HCT116 (cell line): ENCODE results near the gene GLDC. TPM values are rescaled to one million over a fixed set of nuclear protein-coding genes. Genes with fewer than 3 reads are reported as not detected.

Experiments
- ATAC-seq: fragments of 200-7000 bp; cut with Tn5 transposase; 2 replicates; pipeline ENCODE4 v1.9.1; 2020; ENCODE audit warnings: mild to moderate bottlenecking, moderate library complexity
- BruUV-seq: library from RNA; stranded (reverse); fragments of 400-500 nt; replicated peaks from 2 replicates; lab custom pipeline; 2021; lab: Mats Ljungman, UMichigan
- CTCF ChIA-PET: fragments of 300-600 bp; sonication (Branson Sonifier 250); formaldehyde crosslinking; loops from one replicate; lab custom pipeline; 2021; ENCODE audit warnings: antibody characterized with exemption; lab: Charles Lee
- POLR2A ChIA-PET: fragments of 300-600, 350-600 bp; sonication (Branson Sonifier 250); formaldehyde crosslinking; loops from one replicate; lab custom pipeline; 2021; ENCODE audit warnings: antibody characterized with exemption; lab: Charles Lee
- RAD21 ChIA-PET, 2 experiments: fragments of 300-600 bp; sonication (Branson Sonifier 250); formaldehyde crosslinking; loops; one replicate each; lab custom pipeline; 2023; ENCODE audit warnings: low total read pairs in 2 of 2; ENCODE audit not compliant: uncharacterized antibody in 2 of 2, unreplicated experiment in 2 of 2, low non-redundant PET in 1 of 2; lab: Charles Lee
- DNase-seq: peaks from one replicate; pipeline ENCODE4 v3.0.0-alpha.2; 2010; ENCODE audit warnings: low read depth, low spot score
- H2AFZ ChIP-seq: fragments of 200-600 bp; shearing (Covaris generic), sonication (generic); 2 replicates; pipeline ENCODE4 v1.6.1; 2017; ENCODE audit warnings: low read depth, mixed run types, mixed read lengths, antibody characterized with exemption, low read length; ENCODE audit not compliant: poor library complexity, severe bottlenecking
- H3K27ac ChIP-seq: 2 replicates; pipeline ENCODE4 v1.5.1; 2012; ENCODE audit warnings: low read depth, low read length
- H3K27me3 ChIP-seq: fragments of 200-600 bp; sonication (generic); 2 replicates; pipeline ENCODE4 v1.6.1; 2016; ENCODE audit warnings: mixed run types, low read length, mixed read lengths; ENCODE audit not compliant: insufficient read depth
- H3K36me3 ChIP-seq, 2 experiments: fragments of 200-500 bp in 1 of 2; fragments of 200-600 bp in 1 of 2; sonication (Bioruptor generic) in 1 of 2; sonication (generic) in 1 of 2; 2 replicates each; pipeline versions ENCODE4 v1.5.1 to v1.6.1; 2014 to 2016; ENCODE audit warnings: low read length in 2 of 2, inconsistent platforms in 1 of 2, mixed read lengths in 1 of 2, mixed run types in 1 of 2; ENCODE audit not compliant: insufficient read depth in 2 of 2, control insufficient read depth in 1 of 2
- H3K4me1 ChIP-seq, 2 experiments: fragments of 200-600 bp in 1 of 2; sonication (generic) in 1 of 2; 2 replicates each; pipeline versions ENCODE4 v1.5.1 to v1.6.1; 2012 to 2017; ENCODE audit warnings: low read length in 2 of 2, inconsistent platforms in 1 of 2, mild to moderate bottlenecking in 1 of 2, mixed read lengths in 1 of 2, mixed run types in 1 of 2, moderate library complexity in 1 of 2; ENCODE audit not compliant: insufficient read depth in 2 of 2, control insufficient read depth in 1 of 2
- H3K4me2 ChIP-seq: fragments of 200-600 bp; sonication (generic); 2 replicates; pipeline ENCODE4 v1.6.1; 2017; ENCODE audit warnings: mixed run types, low read length, mixed read lengths
- H3K4me3 ChIP-seq, 2 experiments: fragments of 200-600 bp in 1 of 2; sonication (generic) in 1 of 2; replicated peaks in 1 of 2; 2 replicates each; pipeline ENCODE4 v1.5.1; 2011 to 2016; ENCODE audit warnings: low read length in 2 of 2, control low read depth in 1 of 2, low read depth in 1 of 2, mild to moderate bottlenecking in 1 of 2, mixed read lengths in 1 of 2, mixed run types in 1 of 2
- H3K79me2 ChIP-seq: fragments of 200-600 bp; sonication (generic); 2 replicates; pipeline ENCODE4 v1.6.1; 2017; ENCODE audit warnings: mild to moderate bottlenecking, mixed run types, low read length, moderate library complexity, mixed read lengths; ENCODE audit not compliant: insufficient read depth
- H3K9ac ChIP-seq: fragments of 200-600 bp; sonication (generic); 2 replicates; pipeline ENCODE4 v1.6.1; 2016; ENCODE audit warnings: low read length, mixed read lengths
- H3K9me2 ChIP-seq: fragments of 200-600 bp; sonication (generic), shearing (Covaris generic); 2 replicates; pipeline ENCODE4 v1.6.1; 2017; ENCODE audit warnings: mixed run types, mild to moderate bottlenecking, moderate library complexity; ENCODE audit not compliant: insufficient read depth
- H3K9me3 ChIP-seq, 2 experiments: fragments of 200-500 bp in 1 of 2; fragments of 200-600 bp in 1 of 2; sonication (Bioruptor generic) in 1 of 2; sonication (generic) in 1 of 2; 2 replicates each; pipeline ENCODE4 v1.6.1; 2014 to 2017; ENCODE audit warnings: low read length in 2 of 2, mixed read lengths in 2 of 2, inconsistent platforms in 1 of 2, low read depth in 1 of 2, mild to moderate bottlenecking in 1 of 2, mixed run types in 1 of 2, moderate library complexity in 1 of 2; ENCODE audit not compliant: control insufficient read depth in 1 of 2, insufficient read depth in 1 of 2
- H4K20me1 ChIP-seq: fragments of 200-600 bp; sonication (generic), shearing (Covaris generic); 2 replicates; pipeline ENCODE4 v1.6.1; 2017; ENCODE audit warnings: mixed run types, mild to moderate bottlenecking, moderate library complexity; ENCODE audit not compliant: insufficient read depth
- CEBPB ChIP-seq: IDR thresholded peaks from 2 replicates; pipeline ENCODE4 v1.6.1; 2012; ENCODE audit warnings: low read depth
- ELF1 ChIP-seq: IDR thresholded peaks from 2 replicates; pipeline ENCODE4 v1.6.1; 2012; ENCODE audit warnings: low read depth, borderline replicate concordance
- EZH2 ChIP-seq: fragments of 200-600 bp; sonication (generic); IDR thresholded peaks from 2 replicates; pipeline ENCODE4 v1.6.1; 2017; ENCODE audit warnings: antibody characterized with exemption, mixed run types
- JUND ChIP-seq: IDR thresholded peaks from 2 replicates; pipeline ENCODE4 v1.6.1; 2012
- POLR2AphosphoS5 ChIP-seq: IDR thresholded peaks from 2 replicates; pipeline ENCODE4 v1.6.1; 2011; ENCODE audit warnings: mild to moderate bottlenecking, low read depth, low read length, moderate library complexity
- SIN3A ChIP-seq: IDR thresholded peaks from 2 replicates; pipeline ENCODE4 v1.6.1; 2012; ENCODE audit warnings: low read depth
- SP1 ChIP-seq: IDR thresholded peaks from 2 replicates; pipeline ENCODE4 v1.6.1; 2012; ENCODE audit warnings: low read depth
- SRF ChIP-seq: IDR thresholded peaks from 2 replicates; pipeline ENCODE4 v1.6.1; 2012; ENCODE audit warnings: low read depth
- TCF7L2 ChIP-seq: IDR thresholded peaks from 2 replicates; pipeline ENCODE4 v1.7.0; 2011; ENCODE audit warnings: borderline replicate concordance, inconsistent platforms; ENCODE audit not compliant: insufficient read depth, insufficient read length; ENCODE audit errors: extremely low read depth
- YY1 ChIP-seq: IDR thresholded peaks from 2 replicates; pipeline ENCODE4 v1.6.1; 2011; ENCODE audit warnings: low read length, low read depth, moderate library complexity, mild to moderate bottlenecking; ENCODE audit not compliant: insufficient replicate concordance; ENCODE audit errors: extremely low read depth
- ZNF274 ChIP-seq: fragments of 200-500 bp; sonication (Bioruptor generic); IDR thresholded peaks from 2 replicates; pipeline ENCODE4 v1.6.1; 2014; ENCODE audit warnings: mild to moderate bottlenecking, low read depth, low read length, inconsistent platforms
- intact Hi-C: fragments of 100-400 bp; cut with micrococcal nuclease; formaldehyde crosslinking; loops from 2 replicates; pipeline ENCODE4 v1.10.0; 2022
- total RNA-seq: library from RNA; stranded (reverse); gene quantifications from one replicate; pipeline ENCODE4 v1.2.1, GENCODE V29; 2021; ENCODE audit not compliant: unreplicated experiment
- TF ChIP-seq, protein P1 (sequence below): IDR thresholded peaks from 2 replicates; pipeline ENCODE4 v1.6.1; 2012; ENCODE audit warnings: low read depth
- TF ChIP-seq, protein P2 (sequence below), 3 experiments: fragments of 200-600 bp in 1 of 3; sonication (generic) in 1 of 3; IDR thresholded peaks in 2 of 3; conservative IDR thresholded peaks in 1 of 3; 2 replicates each; pipeline ENCODE4 v1.5.1; 2012 to 2017; ENCODE audit warnings: low read depth in 2 of 3, low read length in 2 of 3, antibody characterized with exemption in 1 of 3, borderline replicate concordance in 1 of 3, control low read depth in 1 of 3, mild to moderate bottlenecking in 1 of 3, mixed read lengths in 1 of 3, mixed run types in 1 of 3, moderate library complexity in 1 of 3; ENCODE audit not compliant: insufficient read depth in 1 of 3
- TF ChIP-seq, protein P3 (sequence below): IDR thresholded peaks from 2 replicates; pipeline ENCODE4 v1.6.1; 2012
- TF ChIP-seq, protein P4 (sequence below): IDR thresholded peaks from 2 replicates; pipeline ENCODE4 v1.6.1; 2012
- TF ChIP-seq, protein P5 (sequence below): IDR thresholded peaks from 2 replicates; pipeline ENCODE4 v1.6.1; 2011; ENCODE audit warnings: mild to moderate bottlenecking, low read length, moderate library complexity; ENCODE audit not compliant: insufficient replicate concordance; ENCODE audit errors: extremely low read depth

GLDC gene
- total RNA-seq, 1 experiment from 2014 or later: 4.9 TPM

DNA sequence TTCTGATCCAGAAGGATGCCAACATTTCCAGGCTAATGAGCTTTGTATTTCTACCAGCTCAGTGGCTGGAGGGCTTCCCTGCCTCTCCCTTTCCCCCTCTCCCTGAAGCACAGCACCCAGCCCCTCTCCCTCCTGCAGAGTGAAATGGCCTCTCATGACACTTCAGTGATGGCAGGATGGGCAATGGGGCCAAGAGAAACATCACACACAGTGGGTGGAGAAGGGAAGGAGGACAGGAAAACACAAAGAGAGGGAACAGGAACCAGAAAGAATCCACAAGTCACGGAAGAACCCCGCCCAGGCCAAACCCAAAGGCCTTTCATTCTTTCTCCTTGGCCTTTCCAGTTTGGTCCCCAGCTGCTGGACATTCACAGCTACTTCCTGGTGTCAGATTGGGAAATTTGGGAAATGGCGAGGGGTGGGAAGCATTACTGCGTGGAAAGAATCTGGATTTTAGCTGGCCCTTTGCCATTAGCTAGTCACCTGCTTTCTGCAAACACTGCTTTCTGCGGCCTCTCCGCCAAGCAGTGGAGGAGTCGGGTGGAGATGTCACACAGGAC, 82.6 kb downstream of the GLDC start:
- ChIA-PET RAD21 (no interaction called here), POLR2A (no interaction called here), CTCF (no interaction called here)
- Histone ChIP-seq H3K4me2 (no peak overlapping the region), H3K9me3 (no peaks in the 10 kb centered on the region), H4K20me1 (no peaks in the 10 kb centered on the region), H3K4me1 (peaks cover 23 to 44% of the 10 kb centered on the region in 2 experiments), H3K27me3 (no peaks in the 10 kb centered on the region), H3K4me3 (no peak overlapping the region), H3K9me2 (no peaks in the 10 kb centered on the region; the same call in 1 of the 2 replicates), H3K36me3 (no peaks in the 10 kb centered on the region), H3K9ac (no peak overlapping the region), H3K27ac (no peak overlapping the region), H2AFZ (no peak overlapping the region), H3K79me2 (no peaks in the 10 kb centered on the region)
- no TSS peak for BruUV-seq
- intact Hi-C loops: loop anchor here (10.0 kb wide), 1 partner anchor 678 kb away; no protein-coding TSS in a partner anchor
- TF ChIP-seq, protein P1, sequence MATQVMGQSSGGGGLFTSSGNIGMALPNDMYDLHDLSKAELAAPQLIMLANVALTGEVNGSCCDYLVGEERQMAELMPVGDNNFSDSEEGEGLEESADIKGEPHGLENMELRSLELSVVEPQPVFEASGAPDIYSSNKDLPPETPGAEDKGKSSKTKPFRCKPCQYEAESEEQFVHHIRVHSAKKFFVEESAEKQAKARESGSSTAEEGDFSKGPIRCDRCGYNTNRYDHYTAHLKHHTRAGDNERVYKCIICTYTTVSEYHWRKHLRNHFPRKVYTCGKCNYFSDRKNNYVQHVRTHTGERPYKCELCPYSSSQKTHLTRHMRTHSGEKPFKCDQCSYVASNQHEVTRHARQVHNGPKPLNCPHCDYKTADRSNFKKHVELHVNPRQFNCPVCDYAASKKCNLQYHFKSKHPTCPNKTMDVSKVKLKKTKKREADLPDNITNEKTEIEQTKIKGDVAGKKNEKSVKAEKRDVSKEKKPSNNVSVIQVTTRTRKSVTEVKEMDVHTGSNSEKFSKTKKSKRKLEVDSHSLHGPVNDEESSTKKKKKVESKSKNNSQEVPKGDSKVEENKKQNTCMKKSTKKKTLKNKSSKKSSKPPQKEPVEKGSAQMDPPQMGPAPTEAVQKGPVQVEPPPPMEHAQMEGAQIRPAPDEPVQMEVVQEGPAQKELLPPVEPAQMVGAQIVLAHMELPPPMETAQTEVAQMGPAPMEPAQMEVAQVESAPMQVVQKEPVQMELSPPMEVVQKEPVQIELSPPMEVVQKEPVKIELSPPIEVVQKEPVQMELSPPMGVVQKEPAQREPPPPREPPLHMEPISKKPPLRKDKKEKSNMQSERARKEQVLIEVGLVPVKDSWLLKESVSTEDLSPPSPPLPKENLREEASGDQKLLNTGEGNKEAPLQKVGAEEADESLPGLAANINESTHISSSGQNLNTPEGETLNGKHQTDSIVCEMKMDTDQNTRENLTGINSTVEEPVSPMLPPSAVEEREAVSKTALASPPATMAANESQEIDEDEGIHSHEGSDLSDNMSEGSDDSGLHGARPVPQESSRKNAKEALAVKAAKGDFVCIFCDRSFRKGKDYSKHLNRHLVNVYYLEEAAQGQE: no peak
- TF ChIP-seq, protein P2, sequence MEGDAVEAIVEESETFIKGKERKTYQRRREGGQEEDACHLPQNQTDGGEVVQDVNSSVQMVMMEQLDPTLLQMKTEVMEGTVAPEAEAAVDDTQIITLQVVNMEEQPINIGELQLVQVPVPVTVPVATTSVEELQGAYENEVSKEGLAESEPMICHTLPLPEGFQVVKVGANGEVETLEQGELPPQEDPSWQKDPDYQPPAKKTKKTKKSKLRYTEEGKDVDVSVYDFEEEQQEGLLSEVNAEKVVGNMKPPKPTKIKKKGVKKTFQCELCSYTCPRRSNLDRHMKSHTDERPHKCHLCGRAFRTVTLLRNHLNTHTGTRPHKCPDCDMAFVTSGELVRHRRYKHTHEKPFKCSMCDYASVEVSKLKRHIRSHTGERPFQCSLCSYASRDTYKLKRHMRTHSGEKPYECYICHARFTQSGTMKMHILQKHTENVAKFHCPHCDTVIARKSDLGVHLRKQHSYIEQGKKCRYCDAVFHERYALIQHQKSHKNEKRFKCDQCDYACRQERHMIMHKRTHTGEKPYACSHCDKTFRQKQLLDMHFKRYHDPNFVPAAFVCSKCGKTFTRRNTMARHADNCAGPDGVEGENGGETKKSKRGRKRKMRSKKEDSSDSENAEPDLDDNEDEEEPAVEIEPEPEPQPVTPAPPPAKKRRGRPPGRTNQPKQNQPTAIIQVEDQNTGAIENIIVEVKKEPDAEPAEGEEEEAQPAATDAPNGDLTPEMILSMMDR (IDR thresholded peaks at IDR 0.05 in 2 of 3, conservative IDR thresholded peaks at IDR 0.05 in 1 of 3; ENCODE audit: borderline replicate concordance in 1 of 3, insufficient read depth in 1 of 3, low read depth in 2 of 3, low read length in 2 of 3): no peak
- no peak for TF ChIP-seq YY1
- TF ChIP-seq SP1: no peak
- TF ChIP-seq SRF: no peak
- no peak for TF ChIP-seq TCF7L2
- TF ChIP-seq, protein P3, sequence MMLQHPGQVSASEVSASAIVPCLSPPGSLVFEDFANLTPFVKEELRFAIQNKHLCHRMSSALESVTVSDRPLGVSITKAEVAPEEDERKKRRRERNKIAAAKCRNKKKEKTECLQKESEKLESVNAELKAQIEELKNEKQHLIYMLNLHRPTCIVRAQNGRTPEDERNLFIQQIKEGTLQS: no peak
- no peak for TF ChIP-seq EZH2
- no peak for TF ChIP-seq POLR2AphosphoS5
- TF ChIP-seq, protein P4, sequence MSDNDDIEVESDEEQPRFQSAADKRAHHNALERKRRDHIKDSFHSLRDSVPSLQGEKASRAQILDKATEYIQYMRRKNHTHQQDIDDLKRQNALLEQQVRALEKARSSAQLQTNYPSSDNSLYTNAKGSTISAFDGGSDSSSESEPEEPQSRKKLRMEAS: no peak
- no peak for TF ChIP-seq SIN3A
- TF ChIP-seq, protein P5, sequence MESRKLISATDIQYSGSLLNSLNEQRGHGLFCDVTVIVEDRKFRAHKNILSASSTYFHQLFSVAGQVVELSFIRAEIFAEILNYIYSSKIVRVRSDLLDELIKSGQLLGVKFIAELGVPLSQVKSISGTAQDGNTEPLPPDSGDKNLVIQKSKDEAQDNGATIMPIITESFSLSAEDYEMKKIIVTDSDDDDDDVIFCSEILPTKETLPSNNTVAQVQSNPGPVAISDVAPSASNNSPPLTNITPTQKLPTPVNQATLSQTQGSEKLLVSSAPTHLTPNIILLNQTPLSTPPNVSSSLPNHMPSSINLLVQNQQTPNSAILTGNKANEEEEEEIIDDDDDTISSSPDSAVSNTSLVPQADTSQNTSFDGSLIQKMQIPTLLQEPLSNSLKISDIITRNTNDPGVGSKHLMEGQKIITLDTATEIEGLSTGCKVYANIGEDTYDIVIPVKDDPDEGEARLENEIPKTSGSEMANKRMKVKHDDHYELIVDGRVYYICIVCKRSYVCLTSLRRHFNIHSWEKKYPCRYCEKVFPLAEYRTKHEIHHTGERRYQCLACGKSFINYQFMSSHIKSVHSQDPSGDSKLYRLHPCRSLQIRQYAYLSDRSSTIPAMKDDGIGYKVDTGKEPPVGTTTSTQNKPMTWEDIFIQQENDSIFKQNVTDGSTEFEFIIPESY: no peak
- no peak for TF ChIP-seq ELF1
- TF ChIP-seq ZNF274: no peak
- no peak for TF ChIP-seq JUND
- no peak for TF ChIP-seq CEBPB
- ATAC-seq (no peak), DNase-seq (no peak)
